Peyer's patch (tissue), 4 donors: ENCODE measurements around the gene PRPF31. TPM values are rescaled to one million over a fixed set of nuclear protein-coding genes. Genes with fewer than 3 reads are reported as not detected.

Experiments used
- DNase-seq, 3 donors: peaks; one replicate each; pipeline ENCODE4 v3.0.0-alpha.2; 2017 to 2019
- H3K27ac ChIP-seq, 4 donors: fragments of 200-600 bp; sonication (generic); one replicate each; pipeline ENCODE4 v1.5.1; 2016 to 2019
- H3K27me3 ChIP-seq, 2 donors: fragments of 200-600 bp; sonication (generic); one replicate each; pipeline ENCODE4 v1.5.1; 2019
- H3K36me3 ChIP-seq, 3 donors: fragments of 200-600 bp; sonication (generic); one replicate each; pipeline ENCODE4 v1.5.1; 2016 to 2019
- H3K4me1 ChIP-seq, 4 donors: fragments of 200-600 bp; sonication (generic); one replicate each; pipeline ENCODE4 v1.5.1; 2016 to 2019
- H3K4me3 ChIP-seq, 4 donors: fragments of 200-600 bp; sonication (generic); 1 replicate in 3 of 4; 2 replicates in 1 of 4; pipeline ENCODE4 v1.5.1; 2016 to 2019; ENCODE audit warnings: mild to moderate bottlenecking in 1 of 4
- H3K9me3 ChIP-seq, 4 donors: fragments of 200-600 bp; sonication (generic); one replicate each; pipeline ENCODE4 v1.5.1; 2016 to 2019; ENCODE audit warnings: mild to moderate bottlenecking in 1 of 4
- POLR2A ChIP-seq, 2 donors: fragments of 450-650 bp; IDR thresholded peaks; one replicate each; pipeline ENCODE4 v1.5.1; 2017; ENCODE audit warnings: antibody characterized with exemption in 2 of 2, mild to moderate bottlenecking in 2 of 2, moderate library complexity in 2 of 2
- total RNA-seq, 4 donors: library from RNA; depleted of rRNA; stranded (reverse); fragments of >200 nt; gene quantifications; one replicate each; pipeline ENCODE4 v1.1.0, GENCODE V29; 2016
- TF ChIP-seq, protein P1 (sequence below), 6 experiments: fragments of 450-650 bp in 4 of 6; fragments of 200-600 bp in 2 of 6; sonication (generic) in 1 of 6; IDR thresholded peaks; one replicate each; pipeline ENCODE4 v1.5.1; 2017 to 2019; ENCODE audit warnings: antibody characterized with exemption in 6 of 6, mild to moderate bottlenecking in 3 of 6, moderate library complexity in 1 of 6

Gene PRPF31
- total RNA-seq, 4 donors from 2014 or later = 23.3 to 75.1 (median 41.4) TPM

DNA sequence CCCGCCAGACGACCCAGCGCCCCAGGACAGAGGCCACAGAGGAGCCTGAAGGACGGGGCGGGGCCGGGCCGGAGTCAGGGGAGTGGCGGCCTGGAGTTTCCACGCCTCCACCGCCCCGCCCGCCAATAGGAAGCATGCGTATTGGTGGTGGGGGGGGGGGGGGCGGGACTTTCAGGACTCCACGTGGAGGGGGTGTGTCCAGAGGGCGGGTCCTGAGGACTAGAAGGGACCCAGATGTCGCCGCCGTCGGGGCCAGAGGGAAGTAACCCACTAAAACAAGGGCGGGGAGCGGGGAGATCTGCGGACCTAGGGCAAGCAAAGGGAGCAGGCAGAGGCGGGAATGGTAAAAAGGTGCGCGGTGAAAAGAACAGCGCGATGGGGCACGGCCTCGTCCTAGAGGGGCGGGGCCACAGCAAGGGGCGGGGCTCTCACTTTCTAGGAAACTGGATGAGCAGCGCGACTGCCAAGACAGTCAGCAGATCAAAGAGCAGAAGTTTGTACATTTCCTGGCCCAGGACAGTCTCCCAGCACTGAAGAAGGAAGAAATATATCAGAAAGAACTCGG is 46.8 kb downstream of the PRPF31 start:
- no peaks in the 10 kb centered on the region for H3K9me3 ChIP-seq
- H3K4me1 ChIP-seq = peaks cover 5 to 64% (median 16%) of the 10 kb centered on the region in 4 donors
- no peaks in the 10 kb centered on the region for H3K27me3 ChIP-seq
- DNase-seq = peak; percentile 90 to 97 (median 96)
- peaks cover 0 to 8% (median 0%) of the 10 kb centered on the region in 3 donors for H3K36me3 ChIP-seq
- H3K27ac ChIP-seq = peak overlapping the region in 3 of 4 donors; percentile 60 to 92 (median 86)
- peak overlapping the region; percentile 27 to 53 (median 46) for H3K4me3 ChIP-seq
- peak in 1 of 2 donors; percentile 60 for TF ChIP-seq POLR2A (IDR thresholded peaks at IDR 0.05)
- TF ChIP-seq, protein P1, sequence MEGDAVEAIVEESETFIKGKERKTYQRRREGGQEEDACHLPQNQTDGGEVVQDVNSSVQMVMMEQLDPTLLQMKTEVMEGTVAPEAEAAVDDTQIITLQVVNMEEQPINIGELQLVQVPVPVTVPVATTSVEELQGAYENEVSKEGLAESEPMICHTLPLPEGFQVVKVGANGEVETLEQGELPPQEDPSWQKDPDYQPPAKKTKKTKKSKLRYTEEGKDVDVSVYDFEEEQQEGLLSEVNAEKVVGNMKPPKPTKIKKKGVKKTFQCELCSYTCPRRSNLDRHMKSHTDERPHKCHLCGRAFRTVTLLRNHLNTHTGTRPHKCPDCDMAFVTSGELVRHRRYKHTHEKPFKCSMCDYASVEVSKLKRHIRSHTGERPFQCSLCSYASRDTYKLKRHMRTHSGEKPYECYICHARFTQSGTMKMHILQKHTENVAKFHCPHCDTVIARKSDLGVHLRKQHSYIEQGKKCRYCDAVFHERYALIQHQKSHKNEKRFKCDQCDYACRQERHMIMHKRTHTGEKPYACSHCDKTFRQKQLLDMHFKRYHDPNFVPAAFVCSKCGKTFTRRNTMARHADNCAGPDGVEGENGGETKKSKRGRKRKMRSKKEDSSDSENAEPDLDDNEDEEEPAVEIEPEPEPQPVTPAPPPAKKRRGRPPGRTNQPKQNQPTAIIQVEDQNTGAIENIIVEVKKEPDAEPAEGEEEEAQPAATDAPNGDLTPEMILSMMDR (IDR thresholded peaks at IDR 0.05) = no peak

DNA sequence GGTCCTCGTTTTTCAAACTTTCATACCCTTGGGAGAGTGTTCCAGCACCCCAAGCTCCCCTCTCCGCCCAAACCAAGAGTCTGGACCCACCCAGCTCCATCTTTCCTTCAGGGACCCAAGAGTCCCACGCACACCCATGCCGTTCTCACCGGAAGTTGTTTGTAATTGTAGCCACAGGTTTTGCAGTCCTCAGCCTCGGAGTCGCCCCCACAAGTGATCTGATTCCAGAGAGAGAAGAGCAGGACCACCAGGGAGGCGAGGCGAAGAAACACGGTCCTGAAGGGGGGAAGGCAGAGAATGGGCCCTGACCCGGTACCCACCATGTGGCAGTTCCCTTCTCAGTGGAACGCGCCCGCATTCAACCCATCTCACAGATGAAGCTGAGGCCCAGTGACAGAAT is 47.3 kb downstream of the PRPF31 start:
- H3K27ac ChIP-seq = peak overlapping the region in 3 of 4 donors; percentile 60 to 92 (median 86)
- H3K9me3 ChIP-seq = no peaks in the 10 kb centered on the region
- H3K4me1 ChIP-seq = peaks cover 5 to 64% (median 16%) of the 10 kb centered on the region in 4 donors
- DNase-seq = peak in 1 of 3 donors; percentile 46
- TF ChIP-seq POLR2A (IDR thresholded peaks at IDR 0.05) = no peak
- TF ChIP-seq, protein P1 (IDR thresholded peaks at IDR 0.05) = no peak
- peak overlapping the region in 3 of 4 donors; percentile 43 to 53 (median 49) for H3K4me3 ChIP-seq
- peaks cover 0 to 3% (median 0%) of the 10 kb centered on the region in 3 donors for H3K36me3 ChIP-seq
- H3K27me3 ChIP-seq = no peaks in the 10 kb centered on the region

DNA sequence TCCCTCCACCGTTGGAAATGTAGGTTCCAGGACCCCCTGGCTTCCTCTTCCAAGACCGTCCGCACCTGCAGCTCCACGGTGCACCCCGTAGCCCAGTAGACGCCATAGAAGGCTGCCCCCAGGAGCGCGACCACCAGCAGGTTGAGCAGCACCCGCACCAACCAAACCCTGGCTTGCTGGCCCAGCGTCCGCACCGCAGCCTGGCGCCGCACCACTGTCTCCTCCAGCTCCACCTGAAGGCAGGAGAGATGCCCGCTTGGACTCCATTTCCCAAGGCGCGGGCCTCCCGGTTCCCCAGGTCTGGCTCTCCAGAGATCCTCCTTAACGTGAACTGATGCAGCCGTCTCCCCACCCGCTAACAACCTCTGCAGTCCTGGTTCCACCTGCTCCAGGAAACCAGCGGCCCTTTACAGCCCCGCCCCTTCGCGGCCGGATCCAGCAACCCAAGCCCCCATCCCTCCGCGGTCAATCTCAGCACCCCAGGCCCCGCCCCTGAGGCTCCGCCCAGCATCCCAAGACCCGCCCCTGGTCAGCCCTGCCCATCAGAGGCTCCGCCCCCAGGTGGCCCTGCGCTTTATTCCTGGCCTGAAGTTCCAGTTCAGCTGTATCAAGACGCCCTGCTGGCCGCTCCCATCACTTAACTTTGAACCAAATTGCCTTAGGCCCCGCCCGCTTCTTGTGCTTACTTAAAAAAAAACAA is 49.0 kb downstream of the PRPF31 start:
- peak; percentile 25 to 96 (median 93) for DNase-seq
- no peaks in the 10 kb centered on the region for H3K27me3 ChIP-seq
- no peaks in the 10 kb centered on the region for H3K9me3 ChIP-seq
- TF ChIP-seq, protein P1 (IDR thresholded peaks at IDR 0.05) = peak in 2 of 6 experiments; percentile 19 to 29
- TF ChIP-seq POLR2A (IDR thresholded peaks at IDR 0.05) = peak in 1 of 2 donors; percentile 62
- no peaks in the 10 kb centered on the region for H3K36me3 ChIP-seq
- H3K4me1 ChIP-seq = peaks cover 5 to 56% (median 8%) of the 10 kb centered on the region in 4 donors
- peak overlapping the region in 2 of 4 donors; percentile 2 to 48 for H3K4me3 ChIP-seq
- H3K27ac ChIP-seq = peak overlapping the region in 1 of 4 donors; percentile 66

DNA sequence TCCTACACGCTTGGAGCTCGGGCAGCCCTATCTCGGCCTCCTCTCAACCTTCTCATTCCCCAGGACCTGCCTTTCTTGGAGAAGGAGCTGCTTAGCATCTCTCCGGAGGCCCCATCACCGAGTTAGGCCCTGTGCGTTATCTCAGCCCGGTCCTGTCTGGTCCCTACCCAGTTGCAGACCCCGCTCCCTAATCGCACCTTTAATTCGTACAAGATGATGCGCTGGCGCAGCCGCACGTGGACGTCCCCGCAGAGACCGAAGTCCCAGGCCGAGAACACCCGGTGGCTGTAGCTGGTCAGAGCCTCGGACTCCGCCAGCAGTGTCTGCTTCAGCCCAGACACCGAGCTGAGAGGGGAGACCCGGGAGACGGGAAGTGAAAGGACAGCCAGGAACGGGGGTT is 49.7 kb downstream of the PRPF31 start:
- H3K36me3 ChIP-seq = no peaks in the 10 kb centered on the region
- peak overlapping the region in 1 of 4 donors; percentile 44 for H3K27ac ChIP-seq
- peaks cover 5 to 55% (median 8%) of the 10 kb centered on the region in 4 donors for H3K4me1 ChIP-seq
- TF ChIP-seq, protein P1 (IDR thresholded peaks at IDR 0.05) = no peak
- TF ChIP-seq POLR2A (IDR thresholded peaks at IDR 0.05) = no peak
- DNase-seq = no peak
- no peaks in the 10 kb centered on the region for H3K9me3 ChIP-seq
- H3K27me3 ChIP-seq = no peaks in the 10 kb centered on the region
- H3K4me3 ChIP-seq = no peak overlapping the region

DNA sequence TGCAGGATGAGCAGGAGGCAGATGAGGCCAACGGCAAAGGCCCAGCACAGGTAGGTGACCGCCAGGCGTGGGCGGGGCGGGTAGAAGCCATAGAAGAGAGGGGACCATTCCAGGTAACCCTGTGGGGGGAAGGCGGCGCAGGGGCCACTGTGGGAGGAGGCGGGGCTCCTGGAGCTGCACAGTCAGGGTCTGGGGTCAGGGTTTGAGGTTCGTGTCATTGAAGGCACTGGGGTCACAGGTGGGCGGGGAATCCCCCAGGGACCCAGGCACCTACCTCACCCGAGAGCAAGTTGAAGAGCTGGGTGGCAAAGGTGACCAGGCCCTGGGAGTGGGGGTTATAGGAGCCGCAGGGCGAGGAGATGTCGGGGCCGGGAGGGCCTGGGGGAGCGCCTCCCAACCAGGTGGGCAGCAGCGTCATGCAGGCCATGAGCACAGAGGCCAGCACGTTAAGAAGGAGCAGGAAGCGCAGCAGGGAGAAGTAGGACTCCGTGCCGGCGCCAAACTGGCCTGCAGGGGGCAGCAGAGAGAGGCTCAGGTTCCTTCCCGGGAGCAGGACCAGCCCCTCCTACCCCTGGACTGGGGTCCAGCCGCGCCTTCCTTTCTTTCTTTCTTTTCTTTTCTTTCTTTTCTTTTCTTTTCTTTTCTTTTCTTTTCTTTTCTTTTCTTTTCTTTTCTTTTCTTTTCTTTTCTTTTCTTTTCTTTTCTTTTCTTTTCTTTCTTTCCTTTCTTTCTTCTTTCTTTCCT is 52.8 kb downstream of the PRPF31 start:
- Histone ChIP-seq H3K4me3 (no peak overlapping the region), H3K4me1 (peaks cover 3 to 30% (median 7%) of the 10 kb centered on the region in 4 donors), H3K9me3 (no peaks in the 10 kb centered on the region), H3K36me3 (no peaks in the 10 kb centered on the region), H3K27me3 (no peaks in the 10 kb centered on the region), H3K27ac (no peak overlapping the region)
- DNase-seq = peak; percentile 89 to 97 (median 94)
- no peak for TF ChIP-seq POLR2A (IDR thresholded peaks at IDR 0.05)
- TF ChIP-seq, protein P1 (IDR thresholded peaks at IDR 0.05) = peak; percentile 49 to 97 (median 83)
